DND-41 (cell line): ENCODE measurements around the gene CARHSP1.

Source experiments
- ATAC-seq: fragments of 200-7000 bp; cut with Tn5 transposase; 3 replicates; pipeline ENCODE4 v1.9.1; 2021; ENCODE audit warnings: low read depth; ENCODE audit not compliant: insufficient read depth
- DNase-seq: peaks from one replicate; pipeline ENCODE4 v3.0.0-alpha.2; 2020
- H2AFZ ChIP-seq: 2 replicates; pipeline ENCODE4 v1.6.0; 2012; ENCODE audit warnings: low read depth, low read length
- H3K27ac ChIP-seq: 2 replicates; pipeline ENCODE4 v1.5.1; 2012; ENCODE audit warnings: low read length, inconsistent platforms
- H3K27me3 ChIP-seq: fragments of 200-600 bp; sonication (generic); 2 replicates; pipeline ENCODE4 v1.6.0; 2012; ENCODE audit warnings: low read length, mild to moderate bottlenecking, inconsistent platforms; ENCODE audit not compliant: insufficient read depth, poor library complexity
- H3K36me3 ChIP-seq: 2 replicates; pipeline ENCODE4 v1.5.1; 2012; ENCODE audit warnings: low read length, inconsistent platforms; ENCODE audit not compliant: insufficient read depth
- H3K4me1 ChIP-seq: 2 replicates; pipeline ENCODE4 v1.5.1; 2012; ENCODE audit warnings: mild to moderate bottlenecking, low read length; ENCODE audit not compliant: insufficient read depth
- H3K4me2 ChIP-seq: 2 replicates; pipeline ENCODE4 v1.6.0; 2012; ENCODE audit warnings: mild to moderate bottlenecking, moderate library complexity, low read length, inconsistent platforms; ENCODE audit not compliant: insufficient read depth
- H3K4me3 ChIP-seq, 2 experiments: fragments of 200-600 bp in 1 of 2; shearing (Covaris generic) in 1 of 2; 2 replicates each; pipeline ENCODE4 v1.5.1; 2012 to 2016; ENCODE audit warnings: inconsistent platforms in 2 of 2, low read length in 2 of 2, mild to moderate bottlenecking in 2 of 2, low read depth in 1 of 2, moderate library complexity in 1 of 2
- H3K79me2 ChIP-seq: 2 replicates; pipeline ENCODE4 v1.6.0; 2012; ENCODE audit warnings: low read length, inconsistent platforms; ENCODE audit not compliant: insufficient read depth
- H3K9ac ChIP-seq: 2 replicates; pipeline ENCODE4 v1.6.0; 2012; ENCODE audit warnings: low read depth, mild to moderate bottlenecking, inconsistent platforms, low read length, moderate library complexity
- H3K9me3 ChIP-seq: 2 replicates; pipeline ENCODE4 v1.5.1; 2012; ENCODE audit warnings: low read length, moderate library complexity, mild to moderate bottlenecking, inconsistent platforms; ENCODE audit not compliant: insufficient read depth, severe bottlenecking
- H4K20me1 ChIP-seq: 2 replicates; pipeline ENCODE4 v1.6.0; 2012; ENCODE audit warnings: low read length; ENCODE audit not compliant: insufficient read depth
- EZH2 ChIP-seq: IDR thresholded peaks from 3 replicates; pipeline ENCODE4 v1.6.1; 2012; ENCODE audit warnings: borderline replicate concordance, low read depth, mild to moderate bottlenecking, moderate library complexity, low read length, inconsistent platforms; ENCODE audit not compliant: severe bottlenecking
- TF ChIP-seq, protein P1 (sequence below): IDR thresholded peaks from 2 replicates; pipeline ENCODE4 v1.5.1; 2012; ENCODE audit warnings: borderline replicate concordance, low read length, moderate library complexity, mild to moderate bottlenecking; ENCODE audit not compliant: poor library complexity, severe bottlenecking; ENCODE audit errors: extremely low read depth

Gene CARHSP1

DNA sequence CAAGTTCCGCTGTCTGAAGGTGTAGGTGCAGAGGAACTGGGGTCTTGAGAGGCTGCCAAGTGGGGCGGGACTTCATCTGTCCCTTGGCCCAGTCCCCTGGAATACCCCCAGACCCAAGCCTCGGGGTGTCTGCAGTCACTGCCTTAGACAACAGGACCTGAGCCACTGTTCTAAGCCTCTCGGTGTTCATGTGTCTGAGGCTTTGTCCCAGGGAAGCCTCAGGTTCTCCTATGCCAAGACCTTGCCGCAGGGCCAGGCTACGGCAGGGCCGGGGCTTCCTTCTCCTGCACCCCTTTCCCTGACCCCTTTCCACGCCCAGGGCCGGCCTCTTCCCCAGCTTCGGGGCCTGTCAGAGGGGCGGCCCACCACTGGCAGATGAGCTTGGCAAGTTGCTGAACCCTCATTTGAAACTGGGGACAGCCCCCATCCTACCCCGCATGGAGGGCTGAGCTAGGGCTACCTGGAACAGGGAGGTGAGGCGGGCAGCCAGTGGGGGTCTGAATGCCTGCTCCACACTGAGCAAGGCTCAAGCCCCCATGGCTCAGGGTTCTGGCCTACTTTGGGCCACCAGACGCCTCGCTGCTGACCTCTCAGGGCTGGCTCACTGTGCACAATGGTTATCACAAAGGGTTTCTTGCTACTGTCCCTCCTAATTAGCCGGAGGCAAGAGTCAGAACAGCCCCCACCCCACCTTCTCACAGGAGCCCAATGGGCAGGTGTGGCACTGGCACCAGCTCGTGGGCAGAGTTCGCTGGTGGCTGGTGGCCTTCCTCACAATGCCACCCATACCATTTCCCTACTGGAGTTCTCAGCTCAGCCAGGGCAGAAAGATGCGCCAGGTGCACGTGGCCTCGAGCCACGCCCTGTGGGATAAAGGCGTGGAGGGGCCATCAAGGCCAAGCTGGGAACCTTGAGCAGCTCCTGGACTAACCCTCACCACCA lies 20.4 kb upstream of the CARHSP1 start:
- peaks cover 44% of the 10 kb centered on the region for H4K20me1 ChIP-seq
- no peak overlapping the region for H3K4me3 ChIP-seq
- DNase-seq (no peak), ATAC-seq (0 out of 3 replicates have a peak, but pooled peaks have one; percentile 5)
- H3K79me2 ChIP-seq, result peaks cover 3% of the 10 kb centered on the region; the same call in 1 of the 2 replicates
- no peaks in the 10 kb centered on the region for H3K4me1 ChIP-seq
- H3K27me3 ChIP-seq, result no peaks in the 10 kb centered on the region
- H2AFZ ChIP-seq, result no peak overlapping the region
- H3K27ac ChIP-seq, result no peak overlapping the region
- H3K9ac ChIP-seq, result no peak overlapping the region
- no peak for TF ChIP-seq EZH2
- TF ChIP-seq, protein P1, sequence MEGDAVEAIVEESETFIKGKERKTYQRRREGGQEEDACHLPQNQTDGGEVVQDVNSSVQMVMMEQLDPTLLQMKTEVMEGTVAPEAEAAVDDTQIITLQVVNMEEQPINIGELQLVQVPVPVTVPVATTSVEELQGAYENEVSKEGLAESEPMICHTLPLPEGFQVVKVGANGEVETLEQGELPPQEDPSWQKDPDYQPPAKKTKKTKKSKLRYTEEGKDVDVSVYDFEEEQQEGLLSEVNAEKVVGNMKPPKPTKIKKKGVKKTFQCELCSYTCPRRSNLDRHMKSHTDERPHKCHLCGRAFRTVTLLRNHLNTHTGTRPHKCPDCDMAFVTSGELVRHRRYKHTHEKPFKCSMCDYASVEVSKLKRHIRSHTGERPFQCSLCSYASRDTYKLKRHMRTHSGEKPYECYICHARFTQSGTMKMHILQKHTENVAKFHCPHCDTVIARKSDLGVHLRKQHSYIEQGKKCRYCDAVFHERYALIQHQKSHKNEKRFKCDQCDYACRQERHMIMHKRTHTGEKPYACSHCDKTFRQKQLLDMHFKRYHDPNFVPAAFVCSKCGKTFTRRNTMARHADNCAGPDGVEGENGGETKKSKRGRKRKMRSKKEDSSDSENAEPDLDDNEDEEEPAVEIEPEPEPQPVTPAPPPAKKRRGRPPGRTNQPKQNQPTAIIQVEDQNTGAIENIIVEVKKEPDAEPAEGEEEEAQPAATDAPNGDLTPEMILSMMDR, result no peak
- H3K4me2 ChIP-seq, result no peak overlapping the region
- peaks cover 58% of the 10 kb centered on the region for H3K36me3 ChIP-seq
- no peaks in the 10 kb centered on the region for H3K9me3 ChIP-seq

DNA sequence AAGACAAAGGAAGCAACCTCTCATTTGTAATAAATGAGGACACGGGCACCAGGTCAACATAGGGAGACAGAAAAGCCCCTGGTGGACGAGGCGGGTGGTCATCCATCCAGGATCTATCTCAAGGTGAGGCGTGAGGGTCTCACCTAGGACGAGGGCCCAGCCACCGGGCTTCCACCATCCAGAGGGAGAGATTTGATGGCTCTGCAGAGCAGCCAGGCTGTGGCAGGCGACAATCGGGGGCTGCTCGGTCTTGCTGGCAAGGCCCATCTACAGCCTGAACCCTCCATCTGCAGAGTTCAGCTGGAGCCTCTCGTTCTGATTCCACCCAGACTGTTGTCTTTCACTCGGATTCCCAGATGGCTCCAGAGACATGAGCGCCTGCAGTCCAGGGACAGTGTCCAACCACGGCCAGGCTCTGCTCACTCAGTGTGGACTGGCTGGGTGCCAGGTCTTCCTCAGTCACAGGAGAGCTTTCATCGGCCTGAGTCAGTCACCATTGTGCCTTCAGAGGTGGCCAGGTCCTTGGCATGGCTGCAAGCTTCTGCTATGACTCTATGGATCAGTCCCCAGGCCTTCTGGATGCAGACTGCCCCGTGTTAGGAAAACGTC lies 19.2 kb upstream of the CARHSP1 start:
- Histone ChIP-seq H3K9ac (no peak overlapping the region), H2AFZ (no peak overlapping the region), H3K36me3 (peaks cover 47% of the 10 kb centered on the region), H3K79me2 (peaks cover 3% of the 10 kb centered on the region; the same call in 1 of the 2 replicates), H3K4me3 (no peak overlapping the region), H3K4me2 (no peak overlapping the region), H3K4me1 (no peaks in the 10 kb centered on the region), H3K9me3 (no peaks in the 10 kb centered on the region), H4K20me1 (peaks cover 39% of the 10 kb centered on the region), H3K27ac (0 out of 2 replicates have a peak overlapping the region, but pooled peaks have one; percentile 12), H3K27me3 (no peaks in the 10 kb centered on the region)
- TF ChIP-seq, protein P1, result no peak
- no peak for TF ChIP-seq EZH2
- ATAC-seq (no peak), DNase-seq (no peak)

DNA sequence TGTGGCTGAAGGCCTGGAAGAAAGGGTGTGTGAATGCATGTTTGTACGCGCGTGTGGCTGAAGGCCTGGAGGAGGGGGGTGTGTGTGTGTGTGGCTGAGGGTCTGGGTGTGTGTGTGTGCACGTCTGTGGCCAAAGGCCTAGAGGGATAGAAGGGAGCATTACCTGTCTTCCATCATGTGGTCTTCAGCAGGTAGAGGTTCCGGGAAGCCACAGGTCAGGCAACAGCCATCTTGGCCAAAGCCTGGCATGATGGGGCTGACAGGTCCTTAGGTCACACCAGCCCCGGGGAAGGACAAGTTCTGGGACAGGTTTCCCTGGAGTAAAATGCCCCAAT lies 18.6 kb upstream of the CARHSP1 start:
- H4K20me1 ChIP-seq, result peaks cover 39% of the 10 kb centered on the region
- H2AFZ ChIP-seq, result no peak overlapping the region
- no peak for DNase-seq
- H3K4me1 ChIP-seq, result no peaks in the 10 kb centered on the region
- no peak overlapping the region for H3K27ac ChIP-seq
- no peaks in the 10 kb centered on the region for H3K27me3 ChIP-seq
- peaks cover 40% of the 10 kb centered on the region for H3K36me3 ChIP-seq
- no peak overlapping the region for H3K9ac ChIP-seq
- ATAC-seq, result no peak
- TF ChIP-seq EZH2, result no peak
- TF ChIP-seq, protein P1, result no peak
- no peaks in the 10 kb centered on the region for H3K9me3 ChIP-seq
- no peak overlapping the region for H3K4me2 ChIP-seq
- H3K4me3 ChIP-seq, result no peak overlapping the region
- peaks cover 3% of the 10 kb centered on the region; the same call in 1 of the 2 replicates for H3K79me2 ChIP-seq
